OCI-LY3 (cell line): ENCODE data around the gene RAB3D.

Experiments used
- H2AFZ ChIP-seq: fragments of 200-600, 300-600 bp; shearing (Covaris generic); 2 replicates; pipeline ENCODE4 v1.6.0; 2014; ENCODE audit warnings: antibody characterized with exemption, low read depth, low read length
- H3K27ac ChIP-seq: fragments of 200-600, 300-600 bp; sonication (generic); 2 replicates; pipeline ENCODE4 v1.5.1; 2014; ENCODE audit warnings: mild to moderate bottlenecking, low read length, moderate library complexity, mixed read lengths
- H3K27me3 ChIP-seq: fragments of 200-600, 300-600 bp; sonication (generic); 2 replicates; pipeline ENCODE4 v1.6.1; 2014; ENCODE audit warnings: low read depth, low read length, mixed read lengths
- H3K36me3 ChIP-seq: fragments of 200-600, 300-600 bp; sonication (generic); replicated peaks from 2 replicates; pipeline ENCODE3; 2014; ENCODE audit warnings: low read depth, low read length, mixed read lengths
- H3K4me1 ChIP-seq: fragments of 300-600, 200-600 bp; sonication (generic); 2 replicates; pipeline ENCODE4 v1.6.1; 2014; ENCODE audit warnings: low read length, mixed read lengths
- H3K4me2 ChIP-seq: fragments of 200-600, 300-600 bp; sonication (generic); 2 replicates; pipeline ENCODE4 v1.6.1; 2014; ENCODE audit warnings: low read length, mixed read lengths
- H3K4me3 ChIP-seq: fragments of 300-600, 200-600 bp; sonication (generic); 2 replicates; pipeline ENCODE4 v1.5.1; 2014; ENCODE audit warnings: antibody characterized with exemption, mild to moderate bottlenecking, low read length, moderate library complexity
- H3K79me2 ChIP-seq: fragments of 300-600, 200-600 bp; shearing (Covaris generic); 2 replicates; pipeline ENCODE4 v1.6.1; 2014; ENCODE audit warnings: mild to moderate bottlenecking, low read length, mixed read lengths
- H3K9ac ChIP-seq: fragments of 300-600, 200-600 bp; shearing (Covaris generic); 2 replicates; pipeline ENCODE4 v1.6.0; 2014; ENCODE audit warnings: mild to moderate bottlenecking, low read length, moderate library complexity
- H3K9me3 ChIP-seq: fragments of 200-600, 300-600 bp; shearing (Covaris generic); 2 replicates; pipeline ENCODE4 v1.6.1; 2014; ENCODE audit warnings: low read length, mixed read lengths; ENCODE audit not compliant: insufficient read depth
- H4K20me1 ChIP-seq: fragments of 200-600, 300-600 bp; sonication (generic); 2 replicates; pipeline ENCODE4 v1.6.1; 2016; ENCODE audit warnings: low read length, mixed read lengths; ENCODE audit not compliant: insufficient read depth
- EZH2phosphoT487 ChIP-seq: fragments of 200-600 bp; shearing (Covaris generic); IDR thresholded peaks from 2 replicates; pipeline ENCODE4 v1.6.1; 2018; ENCODE audit warnings: antibody characterized with exemption, mixed run types, low read depth
- TF ChIP-seq, protein P1 (sequence below): fragments of 200-600, 300-600 bp; sonication (generic); IDR thresholded peaks from 2 replicates; pipeline ENCODE4 v1.5.1; 2014; ENCODE audit warnings: antibody characterized with exemption, low read length, low read depth

The RAB3D gene

GRCh38 chr19:11367528-11367927, 28.1 kb upstream of the RAB3D start:
- H3K27ac ChIP-seq: no peak overlapping the region

DNA sequence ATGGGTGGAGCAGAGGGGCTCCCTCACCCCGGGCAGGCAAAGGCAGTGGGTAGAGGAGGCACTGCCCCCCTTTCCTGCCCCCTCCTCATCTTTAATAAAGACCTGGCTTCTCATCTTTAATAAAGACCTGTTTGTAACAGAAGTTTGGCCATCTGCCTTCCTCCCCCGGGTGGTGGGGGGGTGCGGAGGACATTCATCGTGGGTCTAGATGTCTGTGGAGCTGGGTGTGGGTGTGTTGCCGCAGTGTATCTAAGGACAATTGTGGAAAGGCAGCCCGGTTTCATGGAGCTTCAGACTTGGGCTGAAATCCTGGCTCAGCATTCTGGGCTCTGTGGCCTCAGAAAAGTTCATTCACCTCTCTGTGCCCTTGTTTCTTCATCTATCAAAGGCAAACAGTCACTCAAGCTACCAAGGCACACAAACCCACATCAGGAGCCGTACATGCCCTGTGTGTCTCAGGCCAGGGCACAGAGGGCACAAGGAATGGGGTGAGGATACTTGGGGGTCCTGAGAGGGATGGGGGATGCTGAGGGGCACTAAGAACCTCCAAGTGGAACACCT, 26.2 kb upstream of the RAB3D start:
- H2AFZ ChIP-seq: no peak overlapping the region
- no peak for TF ChIP-seq EZH2phosphoT487
- TF ChIP-seq, protein P1, sequence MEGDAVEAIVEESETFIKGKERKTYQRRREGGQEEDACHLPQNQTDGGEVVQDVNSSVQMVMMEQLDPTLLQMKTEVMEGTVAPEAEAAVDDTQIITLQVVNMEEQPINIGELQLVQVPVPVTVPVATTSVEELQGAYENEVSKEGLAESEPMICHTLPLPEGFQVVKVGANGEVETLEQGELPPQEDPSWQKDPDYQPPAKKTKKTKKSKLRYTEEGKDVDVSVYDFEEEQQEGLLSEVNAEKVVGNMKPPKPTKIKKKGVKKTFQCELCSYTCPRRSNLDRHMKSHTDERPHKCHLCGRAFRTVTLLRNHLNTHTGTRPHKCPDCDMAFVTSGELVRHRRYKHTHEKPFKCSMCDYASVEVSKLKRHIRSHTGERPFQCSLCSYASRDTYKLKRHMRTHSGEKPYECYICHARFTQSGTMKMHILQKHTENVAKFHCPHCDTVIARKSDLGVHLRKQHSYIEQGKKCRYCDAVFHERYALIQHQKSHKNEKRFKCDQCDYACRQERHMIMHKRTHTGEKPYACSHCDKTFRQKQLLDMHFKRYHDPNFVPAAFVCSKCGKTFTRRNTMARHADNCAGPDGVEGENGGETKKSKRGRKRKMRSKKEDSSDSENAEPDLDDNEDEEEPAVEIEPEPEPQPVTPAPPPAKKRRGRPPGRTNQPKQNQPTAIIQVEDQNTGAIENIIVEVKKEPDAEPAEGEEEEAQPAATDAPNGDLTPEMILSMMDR: no peak
- no peaks in the 10 kb centered on the region for H3K36me3 ChIP-seq
- no peaks in the 10 kb centered on the region for H3K27me3 ChIP-seq
- H3K27ac ChIP-seq: no peak overlapping the region
- no peak overlapping the region for H3K4me2 ChIP-seq
- H3K4me3 ChIP-seq: no peak overlapping the region
- no peak overlapping the region for H3K9ac ChIP-seq
- no peaks in the 10 kb centered on the region for H3K9me3 ChIP-seq
- 0 out of 2 replicates have a peak, but pooled peaks cover 4% of the 10 kb centered on the region for H4K20me1 ChIP-seq
- H3K79me2 ChIP-seq: no peaks in the 10 kb centered on the region
- no peaks in the 10 kb centered on the region for H3K4me1 ChIP-seq

More at GRCh38 chr19:11367528-11367927, 28.1 kb upstream of the RAB3D start:
- H3K36me3 ChIP-seq: no peaks in the 10 kb centered on the region
- H2AFZ ChIP-seq: no peak overlapping the region
- H3K4me1 ChIP-seq: no peaks in the 10 kb centered on the region
- no peaks in the 10 kb centered on the region for H3K9me3 ChIP-seq
- no peaks in the 10 kb centered on the region for H3K27me3 ChIP-seq
- 0 out of 2 replicates have a peak, but pooled peaks cover 4% of the 10 kb centered on the region for H4K20me1 ChIP-seq
- no peaks in the 10 kb centered on the region for H3K79me2 ChIP-seq
- H3K9ac ChIP-seq: no peak overlapping the region
- no peak overlapping the region for H3K4me2 ChIP-seq
- H3K4me3 ChIP-seq: no peak overlapping the region
- TF ChIP-seq, protein P1: no peak

DNA sequence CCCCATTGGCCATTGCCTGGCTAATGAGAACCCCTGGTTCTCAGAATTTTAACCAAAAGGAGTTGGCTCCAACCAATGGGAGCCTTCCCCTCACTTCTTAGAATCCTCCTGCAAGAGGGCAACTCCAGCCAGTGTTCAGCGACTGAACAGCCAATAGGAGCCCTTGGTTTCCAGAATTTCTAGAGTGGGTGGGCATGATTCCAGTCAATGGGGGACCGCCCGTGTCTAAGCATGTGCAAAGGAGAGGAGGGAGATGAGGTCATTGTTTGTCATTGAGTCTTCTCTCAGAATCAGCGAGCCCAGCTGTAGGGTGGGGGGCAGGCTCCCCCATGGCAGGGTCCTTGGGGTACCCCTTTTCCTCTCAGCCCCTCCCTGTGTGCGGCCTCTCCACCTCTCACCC, 25.5 kb upstream of the RAB3D start:
- no peak for TF ChIP-seq EZH2phosphoT487
- TF ChIP-seq, protein P1: no peak
- Histone ChIP-seq H3K36me3 (no peaks in the 10 kb centered on the region), H3K4me1 (no peaks in the 10 kb centered on the region), H3K4me2 (no peak overlapping the region), H3K9ac (no peak overlapping the region), H3K27ac (no peak overlapping the region), H3K9me3 (no peaks in the 10 kb centered on the region), H3K79me2 (no peaks in the 10 kb centered on the region), H3K27me3 (no peaks in the 10 kb centered on the region), H3K4me3 (no peak overlapping the region), H4K20me1 (0 out of 2 replicates have a peak, but pooled peaks cover 4% of the 10 kb centered on the region), H2AFZ (no peak overlapping the region)

- no peaks in the 10 kb centered on the region for H3K79me2 ChIP-seq
- no peaks in the 10 kb centered on the region for H3K27me3 ChIP-seq
- H3K9me3 ChIP-seq: no peaks in the 10 kb centered on the region
- H3K4me3 ChIP-seq: no peak overlapping the region
- H3K4me2 ChIP-seq: no peak overlapping the region
- no peak for TF ChIP-seq EZH2phosphoT487
- TF ChIP-seq, protein P1: no peak
- no peaks in the 10 kb centered on the region for H3K36me3 ChIP-seq
- H3K27ac ChIP-seq: no peak overlapping the region
- H4K20me1 ChIP-seq: 0 out of 2 replicates have a peak, but pooled peaks cover under 1% of the 10 kb centered on the region
- no peaks in the 10 kb centered on the region for H3K4me1 ChIP-seq
- H3K9ac ChIP-seq: no peak overlapping the region
- H2AFZ ChIP-seq: no peak overlapping the region
These were observed 24.9 kb upstream of the RAB3D start for GRCh38 chr19:11364296-11364904.
